ENCODE data around the gene DENND1A. TPM values are rescaled to one million over a fixed set of nuclear protein-coding genes. Genes with fewer than 3 reads are reported as not detected.
A peak's percentile ranks its signal among the peaks of the same experiment; 100 is the strongest.

Gene DENND1A
- total RNA-seq, 1 donor from 2014 or later: 9.0 TPM

DNA sequence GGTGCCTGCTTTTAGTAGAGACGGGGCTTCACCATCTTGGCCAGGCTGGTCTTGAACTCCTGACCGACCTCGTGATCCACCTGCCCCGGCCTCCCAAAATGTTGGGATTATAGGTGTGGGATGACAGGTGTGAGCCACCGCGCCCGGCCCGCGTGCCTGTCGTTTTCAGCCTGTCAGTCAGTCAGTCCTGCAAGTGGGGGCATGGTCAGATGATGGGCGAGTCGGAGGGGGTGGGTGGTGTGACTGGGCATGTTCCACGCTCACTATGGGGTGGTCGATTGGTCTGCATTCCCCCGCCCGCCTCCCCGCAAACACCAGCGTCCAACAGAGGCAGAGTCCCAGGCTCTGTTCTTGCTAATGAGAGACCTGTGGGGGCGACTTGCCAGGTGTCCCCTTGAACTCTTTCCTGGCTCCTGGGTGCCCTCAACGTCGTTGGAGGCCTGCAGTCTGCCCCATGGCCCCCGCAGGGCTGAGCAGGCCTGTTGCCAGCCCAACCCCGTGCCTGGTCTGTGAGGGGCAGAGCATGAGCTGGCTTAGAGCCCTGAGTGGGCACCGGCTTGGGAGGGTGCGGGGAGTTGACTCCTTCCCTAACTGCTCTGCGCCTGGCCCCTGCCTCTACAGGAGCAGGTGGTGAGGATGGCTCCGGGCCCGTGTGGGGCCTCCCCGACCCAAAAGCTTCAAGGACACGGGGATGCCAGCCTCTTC lies 550.8 kb downstream of the DENND1A start:
- no peak for ATAC-seq

DNA sequence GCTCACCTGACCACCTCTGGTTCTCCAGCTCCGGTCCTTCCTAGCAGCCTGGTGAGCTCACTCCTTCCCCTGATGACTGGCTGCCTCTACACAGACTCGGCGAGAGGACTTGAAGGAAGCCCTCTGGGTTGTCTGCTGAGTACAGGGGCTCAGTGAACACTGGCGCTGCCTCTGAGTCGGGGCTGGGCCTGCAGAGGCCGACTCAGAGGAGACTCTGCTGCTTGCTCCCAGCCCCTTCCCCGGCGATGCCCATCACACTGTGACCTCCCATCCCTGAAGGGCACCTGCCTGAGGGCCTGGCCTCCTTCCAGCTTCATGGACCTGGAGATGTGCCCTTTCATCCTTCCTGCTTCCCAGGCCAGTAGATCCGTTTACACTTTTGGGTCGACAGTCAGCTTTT lies 551.9 kb downstream of the DENND1A start:
- no peak for ATAC-seq

DNA sequence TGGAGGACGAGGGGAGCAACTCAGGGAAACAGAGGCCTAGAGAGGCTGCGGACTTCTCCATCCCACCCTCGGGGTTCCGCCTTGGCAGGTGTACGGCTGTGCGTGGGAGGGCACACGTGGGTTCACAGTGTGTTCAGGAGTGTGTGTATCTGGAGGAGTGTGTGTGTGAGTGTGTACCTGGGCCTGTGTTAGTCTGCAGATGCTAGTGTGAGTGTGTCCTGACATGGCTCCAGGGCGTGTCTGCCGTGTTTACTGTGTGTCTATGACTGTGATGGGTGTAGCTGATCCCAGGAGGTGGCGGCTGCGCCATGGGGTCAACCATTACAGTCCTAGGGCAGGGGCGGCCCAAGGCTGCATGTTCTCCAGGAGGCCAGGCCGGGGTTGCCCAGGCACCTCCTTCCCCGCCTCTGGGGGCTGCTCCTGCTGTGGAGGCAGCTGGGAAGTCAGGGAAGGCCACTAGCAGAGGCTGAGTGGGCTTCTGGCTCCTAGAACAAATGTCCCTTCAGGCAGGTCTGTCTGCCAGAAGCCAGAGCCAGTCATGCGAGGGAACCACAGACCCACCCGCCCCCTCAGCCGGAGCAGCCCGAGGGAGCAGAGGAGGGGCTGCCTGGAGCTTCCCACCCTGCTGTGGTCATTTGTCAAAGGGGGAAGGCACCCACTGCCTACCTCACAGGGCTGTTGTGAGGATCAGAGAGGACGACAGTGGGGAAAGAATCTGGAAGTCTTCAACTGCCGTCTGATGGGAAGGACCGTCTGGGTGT lies 552.5 kb downstream of the DENND1A start:
- peak; percentile 43 for ATAC-seq

DNA sequence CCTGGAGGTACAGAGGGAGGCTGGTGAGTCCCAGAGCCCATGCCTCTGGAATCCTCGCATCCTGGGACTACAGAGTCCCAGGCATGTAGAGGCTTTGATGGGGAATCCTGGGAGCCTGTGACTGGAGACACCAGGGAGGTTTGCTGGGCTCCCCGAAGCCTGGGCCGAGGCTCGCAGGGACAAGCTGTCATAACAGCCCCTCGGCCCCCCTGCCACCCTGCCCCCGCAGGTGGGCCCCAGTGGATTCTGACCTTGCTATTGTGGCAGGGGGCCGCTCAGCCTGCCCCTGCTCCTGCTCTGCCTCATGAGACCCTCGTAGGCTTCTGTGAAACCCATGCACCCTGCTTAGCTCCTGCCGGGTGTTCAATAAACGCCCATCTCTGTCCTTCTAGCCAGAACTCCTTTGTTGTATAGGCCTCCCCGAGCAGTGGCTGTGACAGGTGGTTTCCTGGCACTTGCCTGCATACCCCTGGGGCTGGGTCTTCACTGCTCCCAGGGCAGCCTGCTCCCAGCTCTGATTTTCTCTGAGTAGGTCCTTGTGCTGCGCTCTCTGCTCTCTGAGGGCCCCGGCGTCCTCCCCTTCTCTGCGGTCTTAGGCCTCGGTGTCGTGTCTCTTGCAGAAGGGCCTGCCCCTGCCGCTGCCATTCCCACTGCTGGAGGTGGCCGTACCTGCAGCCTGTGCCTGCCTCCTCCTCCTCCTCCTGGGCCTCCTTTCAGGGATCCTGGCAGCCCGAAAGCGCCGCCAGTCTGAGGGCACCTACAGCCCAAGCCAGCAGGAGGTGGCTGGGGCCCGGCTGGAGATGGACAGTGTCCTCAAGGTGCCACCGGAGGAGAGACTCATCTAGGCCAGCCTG lies 553.5 kb downstream of the DENND1A start:
- no peak for ATAC-seq

DNA sequence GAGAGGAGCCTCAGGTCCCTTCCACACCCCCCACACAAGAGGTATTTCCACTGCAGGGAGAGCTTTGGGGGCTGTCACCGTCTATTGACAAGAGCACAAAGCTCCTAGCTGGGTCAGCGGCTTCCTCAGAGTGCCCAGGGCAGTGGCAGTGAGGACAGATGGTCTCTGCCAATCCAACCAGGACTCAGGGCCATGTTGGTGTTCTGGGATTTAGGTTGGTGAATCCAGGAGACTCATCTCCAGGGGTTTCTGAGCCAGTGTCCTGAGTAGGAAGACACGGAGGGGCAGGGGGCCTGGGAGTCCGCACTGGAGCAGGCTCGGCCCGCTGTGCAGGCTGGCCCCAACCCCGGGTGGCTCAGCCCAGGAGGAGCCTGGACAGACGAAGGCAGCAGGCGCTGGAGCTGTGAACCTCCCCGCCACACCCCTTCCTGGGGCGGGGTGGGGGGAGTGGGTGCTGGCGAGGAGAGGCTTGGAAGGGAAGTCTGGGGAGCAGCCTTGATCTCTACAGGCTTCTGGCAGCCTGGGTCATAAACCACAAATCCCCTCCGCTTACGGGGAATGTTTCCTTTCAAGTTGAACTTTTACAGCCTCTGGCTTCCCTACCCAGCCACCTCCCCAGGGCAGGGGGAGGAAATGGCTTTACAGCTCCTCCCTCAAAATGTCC lies 554.3 kb downstream of the DENND1A start:
- ATAC-seq: peak; percentile 31

DNA sequence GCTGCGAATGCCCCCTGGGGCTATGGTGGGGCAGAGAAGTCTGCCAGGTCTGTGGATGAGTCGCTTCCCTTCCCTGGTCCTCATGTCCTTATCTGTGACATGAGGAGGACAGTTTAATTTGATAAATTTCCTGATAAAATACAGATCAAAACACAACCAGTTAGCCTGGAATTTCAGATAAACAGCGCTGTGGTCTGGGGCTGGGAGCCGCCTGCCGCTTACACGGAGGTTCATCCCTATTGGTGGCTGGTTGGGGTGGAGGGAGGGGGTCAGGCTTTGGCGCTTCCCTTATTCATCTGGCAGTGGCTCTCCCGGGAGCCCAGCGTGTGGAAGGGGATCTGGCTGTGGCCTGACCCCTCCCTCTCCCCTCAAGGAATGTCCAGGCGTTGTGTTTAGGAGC lies 556.0 kb downstream of the DENND1A start:
- ATAC-seq: no peak

DNA sequence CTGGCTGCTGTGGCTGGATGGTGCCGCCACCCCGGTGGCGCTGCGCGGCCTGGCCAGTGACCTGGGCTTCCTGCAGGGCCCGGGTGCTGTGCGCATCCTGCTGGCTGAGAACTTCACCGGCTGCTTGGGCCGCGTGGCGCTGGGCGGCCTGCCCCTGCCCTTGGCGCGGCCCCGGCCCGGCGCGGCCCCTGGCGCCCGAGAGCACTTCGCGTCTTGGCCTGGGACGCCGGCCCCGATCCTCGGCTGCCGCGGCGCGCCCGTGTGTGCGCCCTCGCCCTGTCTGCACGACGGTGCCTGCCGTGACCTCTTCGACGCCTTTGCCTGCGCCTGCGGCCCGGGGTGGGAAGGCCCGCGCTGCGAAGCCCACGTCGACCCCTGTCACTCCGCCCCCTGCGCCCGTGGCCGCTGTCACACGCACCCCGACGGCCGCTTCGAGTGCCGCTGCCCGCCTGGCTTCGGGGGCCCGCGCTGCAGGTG lies 556.4 kb downstream of the DENND1A start:
- ATAC-seq: no peak

DNA sequence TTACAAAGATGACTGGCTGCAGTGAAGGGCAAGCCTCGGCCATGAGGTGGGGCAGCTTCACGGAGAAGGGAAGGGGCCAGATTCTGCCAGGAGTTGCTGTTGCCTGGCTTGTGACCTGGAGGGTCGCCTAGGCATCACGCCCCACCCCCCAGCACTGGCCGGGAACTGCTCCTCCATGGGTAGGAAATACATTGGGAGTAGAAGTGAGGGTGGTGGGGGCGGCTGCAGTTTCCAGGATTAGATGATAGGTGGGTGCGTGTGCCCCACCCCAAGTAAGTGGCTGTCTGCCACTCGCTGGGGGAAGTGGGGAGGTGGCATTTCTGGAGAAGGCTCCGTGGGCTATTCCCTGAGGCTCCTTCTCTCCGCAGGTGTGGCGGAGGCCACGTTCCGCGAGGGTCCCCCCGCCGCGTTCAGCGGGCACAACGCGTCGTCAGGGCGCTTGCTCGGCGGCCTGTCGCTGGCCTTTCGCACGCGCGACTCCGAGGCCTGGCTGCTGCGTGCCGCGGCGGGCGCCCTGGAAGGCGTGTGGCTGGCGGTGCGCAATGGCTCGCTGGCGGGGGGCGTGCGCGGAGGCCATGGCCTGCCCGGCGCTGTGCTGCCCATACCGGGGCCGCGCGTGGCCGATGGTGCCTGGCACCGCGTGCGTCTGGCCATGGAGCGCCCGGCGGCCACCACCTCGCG lies 557.0 kb downstream of the DENND1A start:
- ATAC-seq: no peak

DNA sequence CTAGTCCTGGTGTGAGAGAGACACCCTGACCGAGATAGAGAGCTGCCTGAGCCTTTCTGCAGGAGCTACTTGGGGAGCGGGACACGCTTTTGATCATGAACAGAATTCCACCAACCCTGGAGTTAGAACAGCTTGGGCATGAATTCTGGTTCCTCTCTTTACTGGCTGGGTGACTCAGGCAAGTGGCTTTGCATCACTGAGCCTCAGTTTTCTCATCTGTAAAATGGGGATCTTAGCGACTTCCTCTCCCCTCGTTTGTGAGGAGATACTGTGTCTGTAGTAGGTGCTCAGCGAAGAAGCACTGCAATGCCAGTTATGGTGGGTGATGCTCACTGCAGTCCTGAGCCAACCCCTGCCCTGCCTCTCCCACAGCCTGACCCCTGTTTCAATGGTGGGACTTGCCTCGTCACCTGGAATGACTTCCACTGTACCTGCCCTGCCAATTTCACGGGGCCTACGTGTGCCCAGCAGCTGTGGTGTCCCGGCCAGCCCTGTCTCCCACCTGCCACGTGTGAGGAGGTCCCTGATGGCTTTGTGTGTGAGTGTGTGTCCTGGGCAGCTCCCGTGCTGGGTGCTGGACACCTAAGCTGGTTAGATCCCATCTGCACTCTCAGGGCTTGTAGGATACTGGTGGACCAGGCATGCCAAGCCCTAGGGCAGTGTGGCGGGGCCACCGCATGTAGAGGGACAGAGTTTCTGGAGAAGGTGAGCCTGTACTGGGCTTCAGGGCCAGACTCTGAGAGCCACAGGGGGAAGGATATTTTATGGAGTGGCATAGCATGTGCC lies 557.9 kb downstream of the DENND1A start:
- no peak for ATAC-seq

DNA sequence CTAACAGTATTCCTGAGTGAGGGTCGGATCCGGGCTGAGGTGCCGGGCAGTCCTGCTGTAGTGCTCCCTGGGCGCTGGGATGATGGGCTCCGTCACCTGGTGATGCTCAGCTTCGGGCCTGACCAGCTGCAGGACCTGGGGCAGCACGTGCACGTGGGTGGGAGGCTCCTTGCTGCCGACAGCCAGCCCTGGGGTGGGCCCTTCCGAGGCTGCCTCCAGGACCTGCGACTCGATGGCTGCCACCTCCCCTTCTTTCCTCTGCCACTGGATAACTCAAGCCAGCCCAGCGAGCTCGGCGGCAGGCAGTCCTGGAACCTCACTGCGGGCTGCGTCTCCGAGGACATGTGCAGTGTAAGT lies 558.7 kb downstream of the DENND1A start:
- ATAC-seq: no peak

DNA sequence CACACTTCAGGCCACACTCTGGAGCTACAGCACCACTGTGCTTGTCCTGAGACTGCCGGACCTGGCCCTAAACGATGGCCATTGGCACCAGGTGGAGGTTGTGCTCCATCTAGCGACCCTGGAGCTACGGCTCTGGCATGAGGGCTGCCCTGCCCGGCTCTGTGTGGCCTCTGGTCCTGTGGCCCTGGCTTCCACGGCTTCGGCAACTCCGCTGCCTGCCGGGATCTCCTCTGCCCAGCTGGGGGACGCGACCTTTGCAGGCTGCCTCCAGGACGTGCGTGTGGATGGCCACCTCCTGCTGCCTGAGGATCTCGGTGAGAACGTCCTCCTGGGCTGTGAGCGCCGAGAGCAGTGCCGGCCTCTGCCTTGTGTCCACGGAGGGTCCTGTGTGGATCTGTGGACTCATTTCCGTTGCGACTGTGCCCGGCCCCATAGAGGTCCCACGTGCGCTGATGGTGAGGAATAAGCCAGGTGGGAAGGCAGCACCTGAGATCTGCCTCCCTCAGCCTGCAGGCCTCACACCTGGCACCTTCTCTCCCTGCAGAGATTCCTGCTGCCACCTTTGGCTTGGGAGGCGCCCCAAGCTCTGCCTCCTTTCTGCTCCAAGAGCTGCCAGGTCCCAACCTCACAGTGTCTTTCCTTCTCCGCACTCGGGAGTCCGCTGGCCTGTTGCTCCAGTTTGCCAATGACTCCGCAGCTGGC lies 559.2 kb downstream of the DENND1A start:
- no peak for ATAC-seq

DNA sequence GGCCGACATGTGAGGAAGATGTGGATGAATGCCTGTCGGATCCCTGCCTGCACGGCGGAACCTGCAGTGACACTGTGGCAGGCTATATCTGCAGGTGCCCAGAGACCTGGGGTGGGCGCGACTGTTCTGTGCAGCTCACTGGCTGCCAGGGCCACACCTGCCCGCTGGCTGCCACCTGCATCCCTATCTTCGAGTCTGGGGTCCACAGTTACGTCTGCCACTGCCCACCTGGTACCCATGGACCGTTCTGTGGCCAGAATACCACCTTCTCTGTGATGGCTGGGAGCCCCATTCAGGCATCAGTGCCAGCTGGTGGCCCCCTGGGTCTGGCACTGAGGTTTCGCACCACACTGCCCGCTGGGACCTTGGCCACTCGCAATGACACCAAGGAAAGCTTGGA lies 559.8 kb downstream of the DENND1A start:
- ATAC-seq: no peak

DNA sequence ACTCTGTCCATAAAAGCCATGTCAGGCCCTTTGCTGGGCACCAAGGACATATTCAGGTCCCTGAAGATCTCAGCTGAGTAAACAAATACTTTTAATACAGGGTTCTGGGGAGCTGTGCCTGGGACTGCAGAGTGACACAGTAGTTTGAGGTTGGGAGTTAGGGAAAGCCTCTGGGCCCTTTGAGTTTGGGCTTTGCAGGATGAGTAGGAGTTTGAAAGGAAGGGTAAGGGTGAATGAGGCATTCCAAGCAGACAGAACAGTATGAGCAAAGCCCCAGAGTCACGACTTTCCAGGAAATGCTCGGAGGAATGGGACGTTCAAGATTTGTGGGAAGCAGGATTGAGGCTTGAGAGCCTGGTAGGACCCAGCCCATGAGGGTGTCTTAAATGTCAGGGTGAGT lies 560.6 kb downstream of the DENND1A start:
- ATAC-seq: no peak

DNA sequence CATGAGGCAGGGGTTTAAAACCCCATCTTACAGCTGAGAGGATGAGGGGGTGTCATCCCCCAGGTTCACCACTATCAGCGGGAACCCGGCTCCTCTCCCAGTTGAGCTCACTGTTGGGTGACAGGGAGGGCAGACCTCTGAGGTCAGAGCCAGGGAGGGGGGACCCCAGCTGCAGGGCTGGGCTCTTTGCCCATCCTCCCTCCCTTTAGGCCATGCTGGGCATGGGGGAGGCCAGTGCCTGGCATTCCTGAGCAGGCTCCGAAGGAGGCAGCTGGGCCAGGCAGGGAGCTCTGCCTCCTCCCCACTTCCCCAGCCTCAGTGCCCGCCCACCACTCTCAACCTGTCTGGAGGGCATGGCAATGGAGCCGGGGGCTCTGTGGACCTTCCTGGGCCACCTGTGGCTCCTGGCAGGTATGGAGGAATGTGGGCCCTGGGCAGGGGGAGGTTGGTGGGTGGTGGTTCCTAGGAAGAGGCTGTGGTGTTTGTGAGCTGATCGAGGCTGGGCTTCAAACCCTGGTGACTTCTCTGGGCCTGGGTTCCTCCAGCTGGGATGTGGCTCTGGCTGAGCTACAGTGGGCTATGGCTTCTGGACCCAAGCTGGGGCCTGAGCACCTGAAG lies 561.3 kb downstream of the DENND1A start:
- no peak for ATAC-seq

DNA sequence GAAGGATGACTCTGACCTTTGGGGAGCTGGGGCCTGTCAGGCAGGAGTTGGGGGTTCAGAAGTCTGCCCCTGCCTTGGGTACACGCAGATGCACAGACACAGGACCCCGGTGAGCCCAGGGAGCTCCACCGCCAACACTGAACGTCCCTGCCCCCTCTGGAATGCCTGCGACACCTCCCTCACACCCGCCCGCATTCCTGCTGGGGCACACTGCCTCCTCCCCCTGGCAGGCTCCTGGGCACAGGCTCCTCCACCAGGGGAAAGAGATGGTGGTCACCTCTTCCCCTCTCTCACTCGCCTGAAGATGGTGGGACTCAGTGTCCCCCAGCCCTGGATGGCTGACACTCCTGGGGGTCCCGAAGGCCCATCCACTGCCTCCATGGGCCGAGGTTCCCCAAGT lies 561.9 kb downstream of the DENND1A start:
- ATAC-seq: no peak

DNA sequence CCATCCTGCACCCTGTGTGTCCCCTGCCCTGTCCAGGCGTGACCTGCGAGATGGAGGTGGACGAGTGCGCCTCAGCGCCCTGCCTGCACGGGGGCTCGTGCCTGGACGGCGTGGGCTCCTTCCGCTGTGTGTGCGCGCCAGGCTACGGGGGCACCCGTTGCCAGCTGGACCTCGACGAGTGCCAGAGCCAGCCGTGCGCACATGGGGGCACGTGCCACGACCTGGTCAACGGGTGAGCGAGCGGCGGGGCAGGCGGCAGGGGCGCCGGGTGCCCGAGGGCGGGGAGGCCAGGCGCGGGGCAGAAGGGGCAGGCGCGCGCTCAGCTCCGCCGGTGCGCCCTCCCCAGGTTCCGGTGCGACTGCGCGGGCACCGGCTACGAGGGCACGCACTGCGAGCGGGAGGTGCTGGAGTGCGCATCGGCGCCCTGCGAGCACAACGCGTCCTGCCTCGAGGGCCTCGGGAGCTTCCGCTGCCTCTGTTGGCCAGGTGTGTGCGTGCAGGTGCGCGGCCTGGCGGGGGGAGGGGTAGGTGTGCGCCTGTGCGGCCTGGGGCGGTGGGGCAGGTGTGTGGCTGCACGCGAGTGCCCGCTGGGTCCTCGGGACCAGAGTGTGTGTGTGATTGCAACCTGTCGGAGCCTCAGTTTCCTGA lies 563.9 kb downstream of the DENND1A start:
- ATAC-seq: no peak

DNA sequence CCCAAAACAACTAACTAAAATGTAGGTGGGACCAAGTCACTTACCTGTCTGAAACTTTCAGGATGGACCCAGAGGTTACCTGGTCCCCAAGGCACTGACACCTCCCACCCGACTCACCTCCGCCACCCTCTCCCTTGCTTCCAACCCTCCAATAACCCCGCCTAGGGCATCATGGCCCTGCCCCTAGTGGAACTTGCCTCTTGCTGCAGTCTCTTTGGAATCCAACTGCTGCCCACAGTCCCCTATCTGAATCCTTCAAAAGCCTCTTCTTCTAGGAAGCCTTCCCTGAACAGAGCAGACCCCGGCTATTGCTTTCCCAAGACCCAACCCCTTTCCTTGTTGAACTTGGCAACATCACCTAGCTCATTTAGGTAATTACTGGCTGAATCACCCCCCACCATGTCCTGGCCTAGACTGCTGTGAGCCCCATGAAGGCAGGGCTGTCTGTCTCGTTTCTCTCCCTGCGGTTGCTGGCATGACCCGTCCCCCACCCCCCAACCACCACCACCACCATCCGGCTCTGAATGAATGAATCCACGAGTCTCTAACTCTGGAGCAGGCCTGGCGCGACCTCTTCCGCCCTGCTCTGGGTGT lies 564.5 kb downstream of the DENND1A start:
- ATAC-seq: no peak

DNA sequence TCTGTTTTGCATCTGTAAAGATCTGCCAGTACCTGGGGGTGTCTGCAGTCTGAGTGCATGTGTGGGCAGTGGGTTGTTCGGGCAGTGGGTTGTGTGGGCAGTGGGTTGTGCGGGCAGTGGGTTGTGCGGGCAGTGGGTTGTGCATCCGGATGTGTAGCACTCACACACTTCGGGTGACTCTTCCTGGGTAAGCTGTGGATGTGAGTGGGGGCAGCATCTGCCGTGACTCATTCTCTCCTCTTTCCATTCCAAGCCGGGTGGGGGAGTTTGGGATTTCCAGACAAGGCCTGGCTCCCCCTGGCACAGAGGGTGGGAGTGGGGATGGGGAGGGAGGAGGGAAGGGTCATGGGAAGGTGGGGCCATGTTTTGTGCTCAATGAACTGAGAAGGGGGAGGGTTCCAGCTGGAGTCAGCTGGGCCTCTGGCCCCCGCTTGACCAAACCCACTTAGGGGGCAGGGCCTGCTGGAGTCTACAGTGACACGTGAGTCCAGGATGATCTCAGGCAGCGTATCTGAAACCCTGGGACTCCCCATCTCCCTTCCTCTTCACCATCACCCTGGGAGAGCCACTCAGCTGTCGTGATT lies 565.6 kb downstream of the DENND1A start:
- no peak for ATAC-seq

DNA sequence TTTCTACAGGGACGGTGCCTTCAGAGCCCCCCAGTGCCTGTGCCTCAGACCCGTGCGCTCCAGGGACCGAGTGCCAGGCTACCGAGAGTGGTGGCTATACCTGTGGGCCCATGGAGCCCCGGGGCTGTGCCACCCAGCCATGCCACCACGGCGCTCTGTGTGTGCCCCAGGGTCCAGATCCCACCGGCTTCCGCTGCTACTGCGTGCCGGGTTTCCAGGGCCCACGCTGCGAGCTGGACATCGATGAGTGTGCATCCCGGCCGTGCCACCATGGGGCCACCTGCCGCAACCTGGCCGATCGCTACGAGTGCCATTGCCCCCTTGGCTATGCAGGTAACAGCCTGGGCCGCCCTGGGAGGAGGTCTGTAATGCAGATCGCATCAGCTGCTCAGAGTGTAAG lies 567.1 kb downstream of the DENND1A start:
- ATAC-seq: no peak
